ENCODE data around the gene BORCS5.

BORCS5 gene

DNA sequence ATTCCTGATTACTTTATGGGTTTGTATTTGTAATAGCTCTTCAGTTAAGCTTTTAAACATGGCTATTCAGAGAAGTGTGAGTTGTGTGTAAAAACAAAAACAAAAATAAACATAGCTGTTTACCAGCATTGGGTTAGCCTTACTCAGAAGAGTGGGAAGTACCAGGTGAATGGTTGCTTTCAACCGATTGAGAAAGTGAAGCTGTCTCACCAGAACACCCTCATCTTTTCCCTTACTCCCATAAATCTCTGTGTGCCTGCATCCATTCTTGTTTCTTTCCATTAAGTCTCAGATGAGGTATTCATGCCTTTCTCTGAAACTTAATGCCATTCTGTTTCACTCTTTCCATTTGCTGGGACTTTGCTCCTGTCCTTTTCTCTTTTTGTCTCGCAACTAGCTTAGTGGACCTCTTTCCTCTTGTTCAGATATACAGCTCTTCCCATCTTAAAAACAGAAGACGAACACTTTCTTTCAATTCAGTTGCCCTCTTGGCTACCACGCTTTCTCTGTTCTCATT is 10.7 kb downstream of the BORCS5 start:
- H3K4me2 ChIP-seq (ENCODE audit: low read depth, low read length): no peak overlapping the region
- DNase-seq: no peak
- no peak overlapping the region for H3K9ac ChIP-seq (ENCODE audit: low read length)
- no peaks in the 10 kb centered on the region; the same call in 1 of the 2 replicates for H3F3A ChIP-seq (ENCODE audit: insufficient read depth, low read length)
- no peak overlapping the region for H2AFZ ChIP-seq (ENCODE audit: low read length)
- H3K9me3 ChIP-seq (replicated peaks; ENCODE audit: insufficient read depth, low read length): no peaks in the 10 kb centered on the region
- H3K9me2 ChIP-seq (replicated peaks; ENCODE audit: insufficient read depth, low read length): no peaks in the 10 kb centered on the region
- TF ChIP-seq EZH2 (optimal IDR thresholded peaks at IDR 0.05; ENCODE audit: low read depth, low read length): no peak
- no peak for TF ChIP-seq CTCF (IDR thresholded peaks at IDR 0.05; ENCODE audit: low read length)
- TF ChIP-seq EZH2phosphoT487 (IDR thresholded peaks at IDR 0.05; ENCODE audit: low read length): no peak
- no peak overlapping the region for H3K27ac ChIP-seq (ENCODE audit: low read length)
- no peaks in the 10 kb centered on the region for H3K4me1 ChIP-seq (ENCODE audit: low read length)
- H3K79me2 ChIP-seq (ENCODE audit: low read length): peaks cover 17% of the 10 kb centered on the region
- H3K27me3 ChIP-seq (replicated peaks; ENCODE audit: insufficient read depth, low read length): no peaks in the 10 kb centered on the region
- no peak overlapping the region for H3K4me3 ChIP-seq (ENCODE audit: low read length)
- H3K36me3 ChIP-seq (replicated peaks; ENCODE audit: insufficient read depth, low read length): no peaks in the 10 kb centered on the region
- H4K20me1 ChIP-seq (ENCODE audit: insufficient read depth, low read length): no peaks in the 10 kb centered on the region

DNA sequence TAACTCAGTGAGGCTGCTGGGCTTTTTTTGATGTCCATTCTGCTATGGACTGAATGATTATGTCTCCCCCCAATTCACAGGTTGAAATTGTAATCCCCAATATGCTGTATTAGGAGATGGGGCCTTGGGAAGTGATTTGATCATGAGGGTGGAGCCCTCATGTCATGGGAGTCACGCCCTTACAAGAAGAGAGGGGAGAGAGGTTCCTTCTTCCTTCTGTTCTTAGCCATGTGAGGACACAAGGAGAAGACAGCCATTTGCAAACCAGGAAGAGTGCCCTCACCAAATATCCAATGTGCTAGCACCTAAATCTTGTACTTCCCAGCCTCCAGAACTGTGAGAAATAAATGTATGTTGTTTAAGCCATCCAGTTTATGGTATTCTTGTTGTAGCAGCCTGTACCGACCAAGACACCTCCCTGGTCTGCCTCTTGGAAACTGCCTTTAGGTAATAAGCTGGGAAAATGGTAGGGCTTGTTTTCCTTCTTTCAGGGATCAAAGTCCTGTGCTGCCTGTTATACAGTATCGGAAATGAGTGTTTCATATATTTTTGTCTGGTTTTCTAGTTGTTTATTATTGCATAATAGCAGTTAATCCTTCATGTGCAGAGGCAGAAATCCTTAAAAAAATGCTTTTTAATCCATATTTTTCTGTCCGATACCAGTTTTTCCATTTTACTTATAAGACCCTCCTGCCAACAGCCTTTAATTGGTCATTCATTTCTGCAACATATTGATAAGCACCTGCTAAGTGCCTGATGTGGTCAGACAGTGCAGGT is 16.3 kb downstream of the BORCS5 start:
- no peak overlapping the region for H3K9ac ChIP-seq (ENCODE audit: low read length)
- DNase-seq: no peak
- H3K4me1 ChIP-seq (ENCODE audit: low read length): no peaks in the 10 kb centered on the region
- no peak overlapping the region for H2AFZ ChIP-seq (ENCODE audit: low read length)
- H3F3A ChIP-seq (ENCODE audit: insufficient read depth, low read length): no peaks in the 10 kb centered on the region; the same call in 1 of the 2 replicates
- no peak overlapping the region for H3K27ac ChIP-seq (ENCODE audit: low read length)
- no peak overlapping the region for H3K4me3 ChIP-seq (ENCODE audit: low read length)
- no peaks in the 10 kb centered on the region for H3K36me3 ChIP-seq (replicated peaks; ENCODE audit: insufficient read depth, low read length)
- no peaks in the 10 kb centered on the region for H3K27me3 ChIP-seq (replicated peaks; ENCODE audit: insufficient read depth, low read length)
- H3K9me3 ChIP-seq (replicated peaks; ENCODE audit: insufficient read depth, low read length): no peaks in the 10 kb centered on the region
- H3K79me2 ChIP-seq (ENCODE audit: low read length): peaks cover 26% of the 10 kb centered on the region
- TF ChIP-seq CTCF (IDR thresholded peaks at IDR 0.05; ENCODE audit: low read length): no peak
- no peak for TF ChIP-seq EZH2 (optimal IDR thresholded peaks at IDR 0.05; ENCODE audit: low read depth, low read length)
- no peak for TF ChIP-seq EZH2phosphoT487 (IDR thresholded peaks at IDR 0.05; ENCODE audit: low read length)
- H3K9me2 ChIP-seq (replicated peaks; ENCODE audit: insufficient read depth, low read length): no peaks in the 10 kb centered on the region
- H3K4me2 ChIP-seq (ENCODE audit: low read depth, low read length): no peak overlapping the region
- H4K20me1 ChIP-seq (ENCODE audit: insufficient read depth, low read length): no peaks in the 10 kb centered on the region

DNA sequence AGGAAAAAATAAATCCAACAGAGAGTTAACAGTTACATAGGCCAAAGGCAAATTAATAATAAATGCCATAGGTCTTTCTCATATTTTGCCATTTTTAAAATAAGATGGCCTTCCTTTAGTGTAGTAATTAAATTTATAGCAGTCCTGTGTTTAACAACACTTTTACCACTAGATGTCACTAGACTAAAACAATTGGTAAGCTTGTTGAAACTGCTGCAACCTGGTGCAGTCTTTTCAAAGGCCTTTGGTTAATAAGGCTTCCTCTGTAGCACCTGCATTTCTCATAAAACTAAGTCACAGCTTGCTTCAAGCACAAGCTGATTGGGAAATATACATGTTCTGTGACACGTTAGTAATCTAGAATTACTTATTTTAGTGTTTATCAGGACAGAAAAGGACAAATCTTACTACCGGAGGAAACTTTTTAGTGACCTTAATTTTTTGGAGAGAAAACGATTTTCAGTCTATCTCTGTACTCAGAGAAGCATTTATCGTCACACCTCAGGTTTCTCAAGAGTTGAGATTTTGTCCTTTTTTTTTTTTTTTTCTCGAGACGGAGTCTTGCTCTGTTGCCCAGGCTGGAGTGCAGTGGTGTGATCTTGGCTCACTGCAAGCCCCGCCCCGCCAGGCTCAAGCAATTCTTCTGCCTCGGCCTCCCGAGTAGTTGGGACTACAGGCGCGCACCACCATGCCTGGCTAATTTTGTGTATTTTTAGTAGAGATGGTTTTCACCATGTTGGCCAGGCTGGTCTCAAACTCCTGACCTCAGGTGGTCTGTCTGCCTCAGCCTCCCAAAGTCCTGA is 20.0 kb downstream of the BORCS5 start:
- H3F3A ChIP-seq (ENCODE audit: insufficient read depth, low read length): no peaks in the 10 kb centered on the region
- TF ChIP-seq EZH2phosphoT487 (IDR thresholded peaks at IDR 0.05; ENCODE audit: low read length): no peak
- peak; percentile 73 for TF ChIP-seq CTCF (IDR thresholded peaks at IDR 0.05; ENCODE audit: low read length)
- H4K20me1 ChIP-seq (ENCODE audit: insufficient read depth, low read length): no peaks in the 10 kb centered on the region
- no peaks in the 10 kb centered on the region for H3K27me3 ChIP-seq (replicated peaks; ENCODE audit: insufficient read depth, low read length)
- peak; percentile 91 for DNase-seq
- H3K4me2 ChIP-seq (ENCODE audit: low read depth, low read length): no peak overlapping the region
- H3K36me3 ChIP-seq (replicated peaks; ENCODE audit: insufficient read depth, low read length): no peaks in the 10 kb centered on the region
- H2AFZ ChIP-seq (ENCODE audit: low read length): no peak overlapping the region
- peaks cover 17% of the 10 kb centered on the region for H3K79me2 ChIP-seq (ENCODE audit: low read length)
- no peak overlapping the region for H3K27ac ChIP-seq (ENCODE audit: low read length)
- H3K9ac ChIP-seq (ENCODE audit: low read length): no peak overlapping the region
- H3K4me3 ChIP-seq (ENCODE audit: low read length): no peak overlapping the region
- H3K9me2 ChIP-seq (replicated peaks; ENCODE audit: insufficient read depth, low read length): no peaks in the 10 kb centered on the region
- H3K4me1 ChIP-seq (ENCODE audit: low read length): no peaks in the 10 kb centered on the region
- H3K9me3 ChIP-seq (replicated peaks; ENCODE audit: insufficient read depth, low read length): no peaks in the 10 kb centered on the region
